Activated CD4-positive, CD25-positive, alpha-beta regulatory T cell treated with anti-CD3 and anti-CD28 coated beads, Interleukin-2, amount 50 U/mL, for 72 hours (primary cell): ENCODE measurements around the gene CASD1.

Source experiments
- DNase-seq: peaks from one replicate; pipeline ENCODE4 v3.0.0; 2021

The CASD1 gene

GRCh38 chr7:94588075-94588474 lies 78.5 kb downstream of the CASD1 start:
- no peak for DNase-seq

GRCh38 chr7:94590526-94591162 lies 81.0 kb downstream of the CASD1 start:
- DNase-seq: no peak

- no peak for DNase-seq
Observed at GRCh38 chr7:94591176-94591575, 81.6 kb downstream of the CASD1 start.

- no peak for DNase-seq
Observed at GRCh38 chr7:94594882-94595281, 85.3 kb downstream of the CASD1 start.

GRCh38 chr7:94595717-94596116 lies 86.1 kb downstream of the CASD1 start:
- DNase-seq: no peak

- DNase-seq: no peak
Observed at GRCh38 chr7:94600267-94600666, 90.7 kb downstream of the CASD1 start.

- DNase-seq: no peak
Observed at GRCh38 chr7:94602181-94602580, 92.6 kb downstream of the CASD1 start.

GRCh38 chr7:94605031-94605430 lies 95.4 kb downstream of the CASD1 start:
- no peak for DNase-seq
